ENCODE data around the gene PRDM1.

Gene PRDM1

DNA sequence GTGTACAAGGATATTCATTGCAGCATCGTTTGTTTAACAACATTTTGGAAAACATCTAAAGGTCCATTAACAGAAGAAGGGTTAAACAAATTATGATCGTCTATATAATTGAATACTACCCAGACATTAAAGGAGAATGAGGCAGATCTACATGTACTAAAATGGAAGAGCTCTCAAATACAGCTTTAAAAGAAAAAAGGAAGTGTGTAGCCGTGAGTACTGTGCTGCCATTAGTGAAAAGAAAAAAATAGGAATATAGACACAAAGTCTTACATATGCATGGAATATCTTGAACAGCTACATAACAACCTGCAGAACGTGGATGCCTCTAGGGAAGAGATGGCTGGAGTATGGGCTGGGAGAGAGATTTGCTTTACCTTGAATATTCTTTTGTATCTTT is 37.9 kb downstream of the PRDM1 start:
- ChIA-PET POLR2A (ENCODE audit: low non-redundant PET) (no interaction called here), CTCF (no interaction called here)
- H3K27ac ChIP-seq = no peak overlapping the region
- TF ChIP-seq, protein P1, sequence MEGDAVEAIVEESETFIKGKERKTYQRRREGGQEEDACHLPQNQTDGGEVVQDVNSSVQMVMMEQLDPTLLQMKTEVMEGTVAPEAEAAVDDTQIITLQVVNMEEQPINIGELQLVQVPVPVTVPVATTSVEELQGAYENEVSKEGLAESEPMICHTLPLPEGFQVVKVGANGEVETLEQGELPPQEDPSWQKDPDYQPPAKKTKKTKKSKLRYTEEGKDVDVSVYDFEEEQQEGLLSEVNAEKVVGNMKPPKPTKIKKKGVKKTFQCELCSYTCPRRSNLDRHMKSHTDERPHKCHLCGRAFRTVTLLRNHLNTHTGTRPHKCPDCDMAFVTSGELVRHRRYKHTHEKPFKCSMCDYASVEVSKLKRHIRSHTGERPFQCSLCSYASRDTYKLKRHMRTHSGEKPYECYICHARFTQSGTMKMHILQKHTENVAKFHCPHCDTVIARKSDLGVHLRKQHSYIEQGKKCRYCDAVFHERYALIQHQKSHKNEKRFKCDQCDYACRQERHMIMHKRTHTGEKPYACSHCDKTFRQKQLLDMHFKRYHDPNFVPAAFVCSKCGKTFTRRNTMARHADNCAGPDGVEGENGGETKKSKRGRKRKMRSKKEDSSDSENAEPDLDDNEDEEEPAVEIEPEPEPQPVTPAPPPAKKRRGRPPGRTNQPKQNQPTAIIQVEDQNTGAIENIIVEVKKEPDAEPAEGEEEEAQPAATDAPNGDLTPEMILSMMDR (conservative IDR thresholded peaks at IDR 0.05; ENCODE audit: low read depth) = no peak
- DNase-seq (ENCODE audit: low spot score) = no peak

GRCh38 chr6:106124437-106125430 is 38.6 kb downstream of the PRDM1 start:
- H3K27ac ChIP-seq = no peak overlapping the region
- ChIA-PET CTCF (no interaction called here), POLR2A (ENCODE audit: low non-redundant PET) (no interaction called here)
- TF ChIP-seq, protein P1 (conservative IDR thresholded peaks at IDR 0.05; ENCODE audit: low read depth) = no peak
- DNase-seq (ENCODE audit: low spot score) = no peak

GRCh38 chr6:106125925-106126435 is 39.8 kb downstream of the PRDM1 start:
- no peak overlapping the region for H3K27ac ChIP-seq
- no peak for DNase-seq (ENCODE audit: low spot score)
- TF ChIP-seq, protein P1 (conservative IDR thresholded peaks at IDR 0.05; ENCODE audit: low read depth) = no peak
- POLR2A ChIA-PET (ENCODE audit: low non-redundant PET) = no interaction called here
- CTCF ChIA-PET = no interaction called here

- ChIA-PET POLR2A (ENCODE audit: low non-redundant PET) (no interaction called here), CTCF (no interaction called here)
- TF ChIP-seq, protein P1 (conservative IDR thresholded peaks at IDR 0.05; ENCODE audit: low read depth) = no peak
- H3K27ac ChIP-seq = no peak overlapping the region
- DNase-seq (ENCODE audit: low spot score) = no peak
These were observed 40.3 kb downstream of the PRDM1 start for GRCh38 chr6:106126482-106126881.

- POLR2A ChIA-PET (ENCODE audit: low non-redundant PET) = no interaction called here
These were observed 43.0 kb downstream of the PRDM1 start for GRCh38 chr6:106128981-106129781.

More at GRCh38 chr6:106128981-106129781, 43.0 kb downstream of the PRDM1 start:
- TF ChIP-seq, protein P1 (conservative IDR thresholded peaks at IDR 0.05; ENCODE audit: low read depth) = no peak
- H3K27ac ChIP-seq = no peak overlapping the region
- DNase-seq (ENCODE audit: low spot score) = peak; percentile 22
- CTCF ChIA-PET = interaction anchor here (0.6 kb wide), 1 partner anchor 100 kb away, joined by 4 read pairs; no protein-coding TSS in a partner anchor

Data from RWPE1 (cell line).